DOHH2 (cell line): ENCODE data around the gene SMAD7.

ENCODE experiments used
- CTCF ChIP-seq: fragments of 200-600 bp; sonication (generic); IDR thresholded peaks from one replicate; pipeline ENCODE4 v1.5.1; 2014; ENCODE audit warnings: antibody characterized with exemption, mild to moderate bottlenecking, low read depth, low read length; ENCODE audit not compliant: poor library complexity, severe bottlenecking
- EZH2phosphoT487 ChIP-seq: fragments of 200-600 bp; sonication (generic); IDR thresholded peaks from 2 replicates; pipeline ENCODE4 v1.6.1; 2017; ENCODE audit warnings: borderline replicate concordance, mild to moderate bottlenecking, antibody characterized with exemption, low read length, moderate library complexity, mixed read lengths

DNA sequence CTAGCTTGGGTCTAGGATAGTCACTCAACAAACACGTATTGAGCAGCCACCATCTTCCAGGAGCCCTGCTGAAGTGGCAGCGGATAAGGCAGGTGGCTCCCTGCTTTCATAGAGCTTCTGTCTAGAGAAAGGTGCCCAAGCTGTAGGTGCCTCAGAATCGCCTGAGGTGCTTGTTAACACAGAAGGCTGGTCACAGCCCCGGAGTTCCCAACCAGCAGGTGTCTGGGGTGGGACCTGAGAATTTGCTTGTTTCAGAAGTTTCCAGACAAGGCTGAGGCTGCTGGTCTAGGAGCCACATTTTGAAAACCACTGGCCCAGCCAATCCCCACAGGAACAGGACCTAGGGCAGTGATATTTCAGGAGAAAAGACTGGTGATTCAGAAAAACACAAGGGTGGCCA is 45.3 kb upstream of the SMAD7 start:
- TF ChIP-seq CTCF, result no peak
- no peak for TF ChIP-seq EZH2phosphoT487
